ENCODE results near the gene ATRN. TPM values are rescaled to one million over a fixed set of nuclear protein-coding genes. Genes with fewer than 3 reads are reported as not detected.

ATRN gene
- total RNA-seq, 1 experiment from 2014 or later = 19.9 TPM

GRCh38 chr20:3612795-3613572, 142.2 kb downstream of the ATRN start:
- TF ChIP-seq FOXP4 (CRISPR knock-in tag; IDR thresholded peaks at IDR 0.05) = no peak
- no peak for TF ChIP-seq USF1 (CRISPR knock-in tag; IDR thresholded peaks at IDR 0.05)
- no peak for TF ChIP-seq OVOL2 (CRISPR knock-in tag; IDR thresholded peaks at IDR 0.05; ENCODE audit: borderline replicate concordance)
- TF ChIP-seq FOXJ3 (CRISPR knock-in tag; IDR thresholded peaks at IDR 0.05; ENCODE audit: borderline replicate concordance) = no peak
- no peaks in the 10 kb centered on the region for H3K9me3 Mint-ChIP-seq
- DNase-seq (ENCODE audit: low spot score) (no peak), ATAC-seq (0 out of 2 replicates have a peak, but pooled peaks have one; percentile 34)
- no peaks in the 10 kb centered on the region for H3K36me3 Mint-ChIP-seq
- H3K27me3 Mint-ChIP-seq (ENCODE audit: low read depth) = no peaks in the 10 kb centered on the region
- no peak overlapping the region for H3K4me3 Mint-ChIP-seq
- CTCF ChIA-PET = interaction anchor here (0.8 to 1.9 kb wide), 14 partner anchors 9 to 362 kb away, joined by 3 to 15 read pairs (median 4); no protein-coding TSS in a partner anchor
- POLR2A ChIA-PET = interaction anchor here (0.6 to 1.0 kb wide), 2 partner anchors 10 to 46 kb away, joined by 3 to 7 read pairs; no protein-coding TSS in a partner anchor
- peak overlapping the region; percentile 63; the same call in 1 of the 2 replicates for H3K27ac Mint-ChIP-seq
- H3K4me1 Mint-ChIP-seq = peaks cover 10% of the 10 kb centered on the region

- H3K9me3 Mint-ChIP-seq = no peaks in the 10 kb centered on the region
- no peak for ATAC-seq
- CTCF ChIA-PET = interaction anchor here (0.7 to 1.9 kb wide), 8 partner anchors 34 to 136 kb away, joined by 3 to 9 read pairs (median 5); no protein-coding TSS in a partner anchor
- TF ChIP-seq GRHL2 (CRISPR knock-in tag; IDR thresholded peaks at IDR 0.05; ENCODE audit: insufficient replicate concordance, severe bottlenecking) = no peak
- TF ChIP-seq E2F4 (CRISPR knock-in tag; IDR thresholded peaks at IDR 0.05; ENCODE audit: borderline replicate concordance, low read depth) = no peak
- no peak for TF ChIP-seq PRDM15 (CRISPR knock-in tag; IDR thresholded peaks at IDR 0.05)
- no peak for TF ChIP-seq FOXJ3 (CRISPR knock-in tag; IDR thresholded peaks at IDR 0.05; ENCODE audit: borderline replicate concordance)
- no peak for TF ChIP-seq SMAD3 (CRISPR knock-in tag; IDR thresholded peaks at IDR 0.05; ENCODE audit: borderline replicate concordance)
- TF ChIP-seq CBFB (CRISPR knock-in tag; IDR thresholded peaks at IDR 0.05; ENCODE audit: low read depth) = no peak
- TF ChIP-seq NFATC4 (CRISPR knock-in tag; IDR thresholded peaks at IDR 0.05) = no peak
- POLR2A ChIA-PET = no interaction called here
- DNase-seq (ENCODE audit: low spot score) = no peak
- H3K36me3 Mint-ChIP-seq = no peaks in the 10 kb centered on the region
- no peak overlapping the region for H3K4me3 Mint-ChIP-seq
- H3K27me3 Mint-ChIP-seq (ENCODE audit: low read depth) = no peaks in the 10 kb centered on the region
- H3K27ac Mint-ChIP-seq = no peak overlapping the region
- H3K4me1 Mint-ChIP-seq = peaks cover 10% of the 10 kb centered on the region
Observed at GRCh38 chr20:3613821-3614440, 143.1 kb downstream of the ATRN start.

- Mint-ChIP-seq H3K36me3 (no peaks in the 10 kb centered on the region), H3K27me3 (ENCODE audit: low read depth) (no peaks in the 10 kb centered on the region), H3K4me1 (peaks cover 10% of the 10 kb centered on the region), H3K9me3 (no peaks in the 10 kb centered on the region), H3K27ac (no peak overlapping the region), H3K4me3 (no peak overlapping the region)
- ATAC-seq (no peak), DNase-seq (ENCODE audit: low spot score) (no peak)
- ChIA-PET CTCF (interaction anchor here (0.7 to 1.4 kb wide), 3 partner anchors 51 to 102 kb away, joined by 3 to 9 read pairs (median 3); no protein-coding TSS in a partner anchor), POLR2A (no interaction called here)
- no peak for TF ChIP-seq FOXJ3 (CRISPR knock-in tag; IDR thresholded peaks at IDR 0.05; ENCODE audit: borderline replicate concordance)
- TF ChIP-seq ARID4B (CRISPR knock-in tag; IDR thresholded peaks at IDR 0.05; ENCODE audit: borderline replicate concordance) = no peak
- TF ChIP-seq PRRX2 (CRISPR knock-in tag; IDR thresholded peaks at IDR 0.05) = no peak
- TF ChIP-seq ZNF232 (CRISPR knock-in tag; IDR thresholded peaks at IDR 0.05) = no peak
- TF ChIP-seq NFE2L1 (CRISPR knock-in tag; IDR thresholded peaks at IDR 0.05) = no peak
- no peak for TF ChIP-seq CREM (CRISPR knock-in tag; IDR thresholded peaks at IDR 0.05)
- no peak for TF ChIP-seq SP1 (CRISPR knock-in tag; conservative IDR thresholded peaks at IDR 0.05)
- TF ChIP-seq SOX15 (CRISPR knock-in tag; IDR thresholded peaks at IDR 0.05) = no peak
Observed at GRCh38 chr20:3614466-3614865, 143.6 kb downstream of the ATRN start.
